GF-D8 (cell line): ENCODE data around the gene CUL3.

ENCODE experiments used
- DNase-seq: peaks from one replicate; lab custom pipeline; 2025; lab: John Stamatoyannopoulos, UW

CUL3 gene

DNA sequence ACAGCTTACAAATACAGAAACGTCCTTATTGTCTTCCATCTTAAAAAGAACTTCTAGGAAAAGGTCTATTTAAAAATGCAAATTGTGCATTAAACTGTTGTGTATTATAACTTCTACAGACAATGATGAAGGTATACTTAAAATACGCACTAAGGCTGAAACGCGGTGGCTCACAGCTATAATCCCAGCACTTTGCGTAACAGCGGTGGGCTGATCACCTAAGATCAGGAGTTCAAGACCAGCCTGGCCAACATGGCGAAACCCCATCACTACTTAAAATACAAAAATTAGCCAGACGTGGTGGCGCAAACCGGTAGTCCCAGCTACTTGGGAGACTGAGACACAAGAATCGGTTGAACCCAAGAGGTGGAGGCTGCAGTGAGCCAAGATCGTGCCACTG is 4.9 kb downstream of the CUL3 start:
- no peak for DNase-seq

- no peak for DNase-seq
Observed at GRCh38 chr2:224579411-224579810, 5.8 kb downstream of the CUL3 start.

DNA sequence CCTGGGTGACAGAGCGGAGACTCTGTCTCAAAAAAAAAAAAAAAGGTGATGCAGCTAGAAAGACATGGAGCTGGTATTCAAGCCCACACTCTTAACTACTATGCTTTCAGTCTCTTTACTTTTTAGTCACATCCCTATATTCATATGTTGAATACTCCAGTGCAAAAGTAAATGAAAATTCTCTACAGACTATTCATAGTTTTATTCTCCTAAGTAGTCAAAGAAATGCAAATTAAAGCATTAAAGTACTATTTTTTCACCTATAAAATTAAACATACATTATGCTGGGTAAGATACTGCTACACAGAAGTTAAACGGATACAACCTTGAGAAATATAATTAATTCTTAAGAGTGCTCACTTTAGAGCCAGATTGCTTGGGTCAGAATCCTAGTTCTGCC is 7.6 kb downstream of the CUL3 start:
- DNase-seq, result no peak

DNA sequence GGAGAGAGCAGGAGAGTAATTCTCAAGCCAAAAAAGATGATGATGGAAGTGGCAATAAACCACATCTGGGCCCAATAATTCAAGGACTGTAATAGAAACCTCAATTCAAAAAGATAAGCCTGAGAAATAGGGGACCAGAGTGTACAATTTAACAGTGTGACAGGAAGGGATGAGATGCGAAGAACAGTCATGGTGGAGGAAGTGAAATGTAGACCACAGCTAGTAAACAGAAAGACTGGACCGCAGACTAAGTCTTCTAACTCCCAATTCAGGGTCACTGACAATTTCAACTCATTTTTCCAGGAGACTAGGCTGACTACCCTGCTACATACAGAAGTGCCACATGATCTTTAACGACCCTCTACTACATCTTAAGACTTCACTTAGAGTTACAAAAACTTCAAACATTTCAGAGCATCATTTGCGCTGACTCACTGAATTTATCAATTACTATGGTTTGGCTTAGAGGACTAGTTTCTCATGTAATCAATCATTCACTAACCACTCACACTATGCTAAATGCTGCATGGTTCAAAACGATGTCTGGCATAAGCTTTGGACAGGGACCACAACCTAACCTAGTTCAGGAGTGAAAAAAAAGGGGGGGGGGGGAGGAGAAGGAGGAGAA is 9.0 kb downstream of the CUL3 start:
- no peak for DNase-seq

DNA sequence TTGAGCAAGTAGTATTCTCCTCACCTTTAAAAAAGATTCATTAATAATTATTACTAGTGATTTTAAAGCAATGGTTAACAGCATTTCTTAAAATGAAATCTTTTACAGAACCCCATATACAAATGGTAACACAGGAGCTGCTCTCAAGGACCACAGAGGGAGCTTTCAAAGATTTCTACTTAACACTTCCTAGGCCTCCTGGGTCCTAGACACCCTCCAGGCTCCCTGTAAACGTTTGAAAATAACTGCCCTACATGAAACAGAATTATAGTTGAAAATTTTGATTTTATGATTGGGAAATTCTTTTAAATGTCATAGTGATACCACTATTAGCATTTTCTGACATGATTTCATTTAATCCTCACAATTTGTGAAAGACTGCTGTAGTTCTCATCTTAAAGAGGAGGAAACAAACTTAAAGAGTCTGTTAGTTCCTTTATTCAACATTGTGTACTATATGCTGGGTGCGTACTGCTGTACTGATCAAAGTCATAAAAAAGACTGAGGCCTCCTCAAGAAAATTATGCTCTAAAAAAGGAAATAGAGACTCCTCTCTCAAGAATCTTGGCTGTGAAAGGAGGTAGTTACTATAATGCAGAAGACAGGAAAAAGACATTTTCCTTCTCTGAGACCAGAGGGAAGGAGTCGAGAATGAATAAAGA is 10.6 kb downstream of the CUL3 start:
- no peak for DNase-seq

- no peak for DNase-seq
Observed at GRCh38 chr2:224573724-224574123, 11.4 kb downstream of the CUL3 start.

- no peak for DNase-seq
Observed at GRCh38 chr2:224572338-224572737, 12.8 kb downstream of the CUL3 start.

DNA sequence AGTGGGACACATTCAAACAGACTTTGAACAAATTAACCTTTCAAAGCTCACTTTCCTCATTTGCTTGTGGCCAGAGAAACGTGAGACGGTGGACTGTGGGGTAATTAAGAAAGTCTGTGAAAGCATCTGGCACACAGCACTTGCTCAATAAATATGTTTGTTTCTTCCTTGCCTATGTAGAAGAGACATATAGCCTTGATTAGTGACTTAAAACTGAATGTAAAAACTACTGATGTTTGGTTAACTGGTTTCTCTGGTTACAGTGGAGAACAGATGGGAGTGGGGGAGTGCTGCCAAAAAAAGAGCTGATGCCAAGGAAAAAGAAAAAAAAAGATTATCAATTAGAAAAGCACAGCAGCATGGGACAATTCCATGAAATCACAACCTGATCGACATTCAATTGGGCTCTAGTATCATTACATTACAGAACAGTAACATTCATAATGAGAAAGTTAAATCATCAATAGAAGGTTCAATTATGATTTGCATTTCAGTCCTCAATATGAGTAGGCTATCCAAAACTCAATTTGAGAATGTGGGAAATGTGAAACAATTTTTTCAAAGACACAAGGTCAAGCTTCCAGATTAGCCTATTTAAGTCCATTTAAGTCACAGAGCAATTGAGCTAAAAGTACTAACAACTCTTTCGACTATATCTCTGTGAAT is 14.7 kb downstream of the CUL3 start:
- DNase-seq, result no peak

GRCh38 chr2:224569654-224570053 is 15.5 kb downstream of the CUL3 start:
- DNase-seq, result no peak

- DNase-seq, result no peak
Observed at GRCh38 chr2:224565452-224566035, 19.6 kb downstream of the CUL3 start.

DNA sequence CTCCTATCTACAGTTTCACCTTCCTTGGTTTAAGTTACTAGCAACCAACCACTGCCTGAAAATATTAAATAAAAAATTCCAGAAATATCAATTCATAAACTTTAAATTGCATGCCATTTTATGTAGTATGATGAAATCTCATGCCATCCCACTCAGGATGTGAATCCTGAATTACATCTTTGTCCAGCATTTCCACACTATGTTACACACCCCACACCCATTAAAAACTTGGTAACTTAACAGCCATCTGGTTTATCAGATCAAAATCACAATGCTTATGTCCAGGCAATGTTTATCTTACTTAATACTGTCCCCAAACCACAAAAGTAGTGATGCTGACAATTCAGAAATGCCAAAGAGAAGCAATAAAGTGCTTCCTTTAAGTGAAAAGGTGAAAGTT is 21.6 kb downstream of the CUL3 start:
- DNase-seq, result no peak

GRCh38 chr2:224562831-224563230 is 22.3 kb downstream of the CUL3 start:
- no peak for DNase-seq

- no peak for DNase-seq
Observed at GRCh38 chr2:224561234-224562005, 23.7 kb downstream of the CUL3 start.

- DNase-seq, result no peak
Observed at GRCh38 chr2:224560549-224560948, 24.6 kb downstream of the CUL3 start.

DNA sequence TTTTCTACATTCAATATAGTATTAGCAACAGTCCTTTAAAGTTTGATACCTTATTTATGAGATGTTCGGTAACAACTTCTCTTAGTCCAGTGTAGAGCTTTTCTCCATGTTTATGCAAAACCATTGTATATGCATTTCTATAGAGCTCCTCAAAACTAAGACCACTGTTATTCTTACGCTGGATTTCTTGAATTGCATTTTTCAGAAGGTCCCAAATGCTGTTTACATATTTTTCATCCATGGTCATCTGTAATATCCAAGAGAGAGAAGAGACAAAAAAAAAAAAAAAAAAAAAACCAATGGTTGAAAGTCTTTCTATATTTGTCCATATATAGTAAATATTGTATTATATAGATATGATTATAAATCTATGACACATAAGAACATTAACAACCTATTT is 27.6 kb downstream of the CUL3 start:
- no peak for DNase-seq

- DNase-seq, result no peak
Observed at GRCh38 chr2:224556381-224556780, 28.8 kb downstream of the CUL3 start.

- DNase-seq, result no peak
Observed at GRCh38 chr2:224555823-224556366, 29.3 kb downstream of the CUL3 start.

DNA sequence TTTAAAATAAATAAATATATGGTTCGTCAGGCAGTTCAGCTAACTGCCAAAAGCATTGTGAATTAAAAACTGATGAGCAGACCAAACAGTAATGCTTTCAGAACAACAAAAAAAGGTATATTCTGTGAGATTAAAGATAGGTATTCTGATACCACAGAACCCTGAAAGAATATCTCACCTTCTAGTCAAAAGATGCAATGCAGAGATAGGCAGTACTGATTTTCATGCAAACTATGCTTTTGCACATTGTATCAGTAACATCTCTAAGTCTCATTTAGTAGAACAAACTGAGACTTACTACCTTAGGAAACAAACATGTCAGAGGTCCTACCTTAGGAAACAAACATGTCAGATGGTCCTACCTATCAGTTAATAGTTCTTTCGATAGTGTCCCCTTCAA is 32.4 kb downstream of the CUL3 start:
- no peak for DNase-seq

DNA sequence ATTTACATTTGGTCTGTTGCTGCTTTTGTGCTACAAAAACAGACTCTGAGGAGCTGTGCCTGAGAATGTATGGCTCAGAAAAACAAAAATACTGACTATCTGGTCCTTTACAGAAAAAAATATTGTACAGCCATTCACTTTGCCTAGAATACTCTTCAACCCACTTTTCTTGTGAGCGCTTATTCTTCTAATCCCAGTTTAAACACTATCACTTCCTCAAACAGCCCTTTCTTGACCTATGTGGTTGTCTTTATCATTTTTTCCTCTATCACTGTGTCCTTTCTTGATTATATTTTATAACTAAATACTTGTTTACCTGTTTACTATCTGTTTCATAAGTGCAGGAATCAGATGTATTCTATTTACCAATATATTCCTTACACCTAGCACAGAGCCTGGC is 33.5 kb downstream of the CUL3 start:
- no peak for DNase-seq

GRCh38 chr2:224546926-224547325 is 38.2 kb downstream of the CUL3 start:
- DNase-seq, result no peak

DNA sequence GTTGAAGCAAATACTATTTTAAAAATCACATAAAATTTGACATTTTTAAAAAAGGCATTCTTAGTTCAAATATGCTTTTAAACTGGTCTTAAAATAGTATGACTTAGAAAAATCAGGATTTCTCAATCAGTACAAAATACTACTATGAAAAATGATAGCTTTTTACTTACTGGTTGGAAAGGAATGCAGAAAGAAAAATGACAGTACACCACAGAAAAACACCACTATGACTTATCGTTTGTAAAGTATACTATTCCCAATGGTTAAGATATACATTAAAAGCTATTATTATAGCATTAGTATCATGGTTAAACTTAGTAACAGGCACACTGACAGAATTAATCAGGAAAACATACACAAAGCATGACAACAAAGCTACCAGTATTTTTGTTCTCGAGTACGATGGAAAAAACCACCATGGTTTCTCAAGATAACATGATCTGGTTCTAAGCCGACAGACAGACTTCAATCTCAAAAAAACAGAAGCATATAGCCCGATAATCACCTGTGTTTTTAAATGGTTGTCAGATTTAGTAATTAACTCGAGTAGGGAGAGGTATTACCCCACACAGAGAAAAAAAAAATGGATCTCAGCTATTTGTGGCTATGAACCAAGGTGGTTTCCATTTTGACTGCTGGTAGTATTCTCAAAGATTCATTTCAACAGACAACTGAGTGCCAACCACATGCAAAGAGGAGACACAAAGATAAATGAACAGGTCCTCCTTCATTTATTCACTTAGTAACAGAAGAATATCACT is 39.1 kb downstream of the CUL3 start:
- DNase-seq, result no peak
